Measurements from ENCODE around the gene BET1.

BET1 gene

GRCh38 chr7:94011714-94012353, 7.7 kb upstream of the BET1 start:
- DNase-seq: no peak

- no peak for DNase-seq
Measured at GRCh38 chr7:94008537-94008936, 4.4 kb upstream of the BET1 start.

- no peak for DNase-seq
Measured at GRCh38 chr7:94005753-94006152, 1.6 kb upstream of the BET1 start.

- DNase-seq: no peak
Measured at GRCh38 chr7:94003446-94004023, 620 bp downstream of the BET1 start.

- no peak for DNase-seq
Measured at GRCh38 chr7:94001396-94001795, 2.8 kb downstream of the BET1 start.

- no peak for DNase-seq
Measured at GRCh38 chr7:93997868-93998267, 6.3 kb downstream of the BET1 start.

GRCh38 chr7:93992421-93993110, 11.6 kb downstream of the BET1 start:
- no peak for DNase-seq

GRCh38 chr7:93987297-93987696, 16.9 kb downstream of the BET1 start:
- DNase-seq: no peak

GRCh38 chr7:93985101-93985500, 19.1 kb downstream of the BET1 start:
- no peak for DNase-seq

- no peak for DNase-seq
Measured at GRCh38 chr7:93984024-93984423, 20.1 kb downstream of the BET1 start.

- DNase-seq: no peak
Measured at GRCh38 chr7:93981480-93981874, 22.7 kb downstream of the BET1 start.

- no peak for DNase-seq
Measured at GRCh38 chr7:93980744-93981479, 23.2 kb downstream of the BET1 start.

- DNase-seq: peak; percentile 3 to 33
Measured at GRCh38 chr7:93977211-93977950, 26.8 kb downstream of the BET1 start.

GRCh38 chr7:93973134-93973533, 31.0 kb downstream of the BET1 start:
- no peak for DNase-seq

- no peak for DNase-seq
Measured at GRCh38 chr7:93972029-93972725, 32.0 kb downstream of the BET1 start.

- no peak for DNase-seq
Measured at GRCh38 chr7:93968911-93969620, 35.1 kb downstream of the BET1 start.

GRCh38 chr7:93964813-93965212, 39.3 kb downstream of the BET1 start:
- no peak for DNase-seq

- no peak for DNase-seq
Measured at GRCh38 chr7:93964262-93964661, 39.9 kb downstream of the BET1 start.

- no peak for DNase-seq
Measured at GRCh38 chr7:93960986-93961385, 43.2 kb downstream of the BET1 start.

GRCh38 chr7:93958651-93959050, 45.5 kb downstream of the BET1 start:
- no peak for DNase-seq

GRCh38 chr7:93958216-93958615, 45.9 kb downstream of the BET1 start:
- DNase-seq: peak in 1 of 2 experiments; percentile 20

GRCh38 chr7:93957767-93958166, 46.4 kb downstream of the BET1 start:
- DNase-seq: no peak
